ENCODE data around the gene DPM1.
A peak's percentile ranks its signal among the peaks of the same experiment; 100 is the strongest.

Gene DPM1

DNA sequence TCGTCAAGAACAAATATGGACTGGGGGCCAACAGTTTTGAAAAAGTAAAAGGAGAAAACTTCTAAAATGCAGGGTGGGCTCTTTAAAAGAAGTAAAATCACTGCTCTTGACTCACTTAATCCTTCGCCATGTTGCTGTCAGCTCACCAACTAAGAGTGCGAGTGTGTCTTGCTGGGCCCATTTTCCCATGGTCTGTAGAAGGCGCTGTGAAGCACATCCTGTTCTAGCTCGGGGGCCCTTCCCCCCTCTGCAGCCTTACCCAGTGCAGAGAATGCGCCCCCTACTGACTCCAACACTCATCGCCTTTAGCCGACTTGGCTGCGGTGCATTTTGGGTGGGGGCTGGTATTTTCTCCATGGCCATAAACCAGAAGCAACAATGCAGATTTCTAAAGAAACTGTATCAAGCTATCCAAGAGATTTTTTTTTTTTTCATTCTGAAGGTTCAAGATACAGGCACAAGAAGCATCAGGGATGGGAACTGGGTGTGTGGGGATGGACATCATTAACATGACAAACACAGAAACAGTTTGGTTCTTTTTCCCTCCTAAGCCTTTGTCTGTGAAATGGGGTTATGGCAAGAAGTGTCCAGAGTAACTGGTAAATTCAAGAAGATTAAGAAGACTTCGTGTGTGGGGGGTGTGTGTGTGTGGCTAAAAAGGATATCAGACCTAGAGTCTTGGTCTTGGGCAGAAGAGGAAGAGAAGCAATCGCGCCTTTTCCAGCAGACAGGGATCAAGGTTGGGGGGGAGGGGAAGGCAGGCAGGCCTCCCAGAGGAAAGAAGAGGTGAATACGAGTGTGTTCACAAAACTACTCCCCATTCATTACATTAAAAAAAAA, 28.8 kb downstream of the DPM1 start:
- DNase-seq, result peak; percentile 94

GRCh38 chr20:50928469-50928868, 29.9 kb downstream of the DPM1 start:
- no peak for DNase-seq

- no peak for DNase-seq
These were observed 31.8 kb downstream of the DPM1 start for GRCh38 chr20:50926530-50926929.

DNA sequence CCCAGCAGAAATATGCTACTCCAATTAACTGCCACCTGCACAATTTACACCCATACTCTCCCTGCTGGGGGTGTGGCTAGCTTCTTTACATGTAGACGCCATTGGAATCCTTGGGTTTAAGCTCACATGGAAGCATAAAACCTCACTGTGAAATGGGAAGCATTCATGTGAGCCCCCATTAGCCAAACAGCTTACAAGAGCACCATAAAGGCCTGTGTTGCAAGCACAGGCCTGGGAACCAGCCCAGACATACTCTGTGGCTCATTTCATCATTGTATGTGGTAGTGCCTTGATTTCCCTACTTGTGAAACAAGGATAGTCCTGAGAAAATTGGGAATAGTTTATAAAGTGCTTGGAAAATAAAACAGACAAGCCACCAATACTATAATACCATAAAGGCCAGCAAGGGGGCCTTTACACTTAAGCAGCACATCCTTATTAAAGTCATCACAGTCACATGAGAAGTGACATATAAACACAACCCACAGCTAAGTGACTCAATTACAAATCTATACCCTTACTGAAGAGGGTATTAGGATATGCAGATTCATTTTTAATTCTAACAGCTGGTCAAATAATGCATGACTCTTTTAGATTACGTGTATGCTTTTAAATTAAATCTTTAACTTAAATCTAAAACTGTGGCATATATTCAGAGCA, 33.9 kb downstream of the DPM1 start:
- DNase-seq, result no peak

DNA sequence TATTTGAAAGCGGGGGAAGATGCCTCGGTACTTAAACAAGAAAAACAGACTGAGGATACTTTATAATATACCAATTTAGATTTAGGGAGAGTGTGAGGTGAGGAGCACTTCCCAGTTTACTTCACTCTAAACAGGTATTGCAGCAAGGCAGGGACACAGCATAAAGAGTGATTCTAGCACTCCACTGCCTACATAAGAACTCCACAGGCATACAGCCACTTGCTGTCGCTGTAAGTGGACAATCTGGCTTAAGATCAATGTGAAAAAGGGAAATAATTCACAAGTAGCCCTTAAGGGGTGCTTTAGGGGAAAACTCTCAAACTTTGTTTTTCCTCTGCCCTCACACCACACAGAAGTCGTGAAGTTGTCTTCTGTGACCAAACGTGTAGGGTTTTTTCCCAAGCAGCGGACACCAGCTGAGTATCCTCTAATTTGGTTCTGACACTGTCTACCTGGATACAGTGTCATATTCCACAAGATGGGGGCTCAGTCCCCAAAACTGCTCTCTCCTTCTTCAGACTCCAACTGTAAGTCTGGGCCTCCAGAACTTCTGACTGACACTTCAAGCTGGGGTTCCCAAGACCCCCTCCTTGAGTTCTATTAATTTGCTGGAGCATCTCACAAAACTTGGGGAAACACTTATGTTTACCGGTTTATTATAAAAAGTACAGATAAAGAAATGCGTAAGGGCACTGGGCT, 36.4 kb downstream of the DPM1 start:
- DNase-seq, result no peak

DNA sequence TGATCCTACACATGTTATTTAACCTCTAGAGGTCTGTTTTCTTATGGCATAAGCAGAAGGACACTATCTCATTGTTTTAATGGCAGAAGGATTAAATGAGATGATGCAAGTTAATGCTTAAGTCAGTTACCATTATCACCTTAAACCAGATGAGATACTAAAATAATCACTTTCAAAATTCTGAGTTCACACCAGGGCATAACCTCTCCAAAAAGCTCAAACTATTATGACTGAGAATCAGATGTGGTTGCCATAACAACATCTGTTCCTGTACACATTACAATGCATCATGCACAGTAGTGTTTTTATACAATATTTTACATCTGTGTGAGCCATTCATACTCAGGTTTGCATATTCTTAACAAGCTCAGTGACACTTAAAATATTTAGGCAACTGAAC, 37.3 kb downstream of the DPM1 start:
- no peak for DNase-seq

GRCh38 chr20:50919567-50919966, 38.8 kb downstream of the DPM1 start:
- no peak for DNase-seq

GRCh38 chr20:50918403-50918802, 39.9 kb downstream of the DPM1 start:
- DNase-seq, result no peak

DNA sequence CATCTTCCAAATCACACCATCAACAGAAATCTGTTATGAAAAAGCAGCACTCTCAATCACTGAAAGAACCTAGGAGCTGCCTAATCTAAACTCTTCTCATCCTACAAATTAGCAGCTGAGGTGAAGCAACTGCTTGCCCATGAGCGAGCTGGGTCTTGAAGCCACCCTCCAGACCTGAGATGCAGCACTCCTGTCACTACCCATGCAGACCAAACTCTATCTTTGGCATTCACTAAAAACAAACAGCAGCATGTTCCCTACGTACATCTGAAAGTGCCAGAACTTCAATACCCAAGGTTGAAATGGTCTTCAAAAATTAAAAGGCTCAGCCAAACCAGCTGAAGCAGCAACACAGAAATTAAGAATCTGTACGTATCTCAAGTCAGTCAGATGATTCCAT, 41.4 kb downstream of the DPM1 start:
- no peak for DNase-seq

DNA sequence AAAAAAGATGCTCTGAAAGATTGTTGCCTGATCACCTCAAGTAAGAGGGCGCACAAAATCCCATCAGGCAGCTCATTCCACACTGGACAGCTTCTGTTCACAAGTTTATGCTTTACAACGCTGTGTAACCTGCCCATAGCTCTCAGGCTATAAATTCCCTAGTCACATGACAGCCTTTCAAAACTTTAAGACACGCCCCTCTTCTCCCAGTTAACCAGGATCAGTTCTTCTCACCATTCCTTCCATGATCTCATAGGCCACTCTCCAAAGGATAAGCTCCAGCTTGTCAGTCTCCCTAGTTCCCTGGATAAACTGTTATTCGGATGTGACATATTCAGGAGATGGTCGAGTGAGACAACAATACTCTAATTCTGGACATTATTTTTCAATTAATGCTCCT, 42.1 kb downstream of the DPM1 start:
- DNase-seq, result peak; percentile 7

- DNase-seq, result no peak
These were observed 42.9 kb downstream of the DPM1 start for GRCh38 chr20:50915424-50915823.

DNA sequence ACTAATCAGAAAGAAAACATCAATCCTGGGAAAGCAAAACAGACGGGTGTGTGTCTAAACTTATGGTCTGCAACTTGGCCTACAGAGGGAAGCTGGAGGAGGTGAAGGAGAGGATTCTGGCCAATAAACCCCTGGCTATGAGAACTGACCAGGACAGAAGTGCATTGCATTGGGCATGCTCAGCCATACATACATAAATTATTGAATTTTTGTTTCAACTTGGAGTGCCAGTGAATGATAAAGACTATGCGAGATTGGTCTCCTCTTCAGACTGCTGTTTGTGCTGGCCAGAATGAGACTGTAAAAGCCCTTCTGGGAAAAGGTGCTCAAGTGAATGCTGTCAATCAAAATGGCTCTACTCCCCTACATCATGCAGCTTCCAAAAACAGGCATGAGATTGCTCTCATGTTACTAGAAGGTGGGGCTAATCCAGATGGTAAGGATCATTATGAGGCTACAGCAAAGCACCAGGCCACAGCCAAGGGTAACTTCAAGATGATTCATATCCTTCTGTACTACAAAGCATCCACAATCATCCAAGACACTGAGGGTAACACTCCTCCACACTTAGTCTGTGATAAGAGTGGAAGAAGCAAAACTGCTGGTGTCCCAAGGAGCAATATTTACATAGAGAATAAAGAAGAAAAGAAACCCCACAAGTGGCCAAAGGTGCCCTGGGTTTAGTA, 44.5 kb downstream of the DPM1 start:
- no peak for DNase-seq

DNA sequence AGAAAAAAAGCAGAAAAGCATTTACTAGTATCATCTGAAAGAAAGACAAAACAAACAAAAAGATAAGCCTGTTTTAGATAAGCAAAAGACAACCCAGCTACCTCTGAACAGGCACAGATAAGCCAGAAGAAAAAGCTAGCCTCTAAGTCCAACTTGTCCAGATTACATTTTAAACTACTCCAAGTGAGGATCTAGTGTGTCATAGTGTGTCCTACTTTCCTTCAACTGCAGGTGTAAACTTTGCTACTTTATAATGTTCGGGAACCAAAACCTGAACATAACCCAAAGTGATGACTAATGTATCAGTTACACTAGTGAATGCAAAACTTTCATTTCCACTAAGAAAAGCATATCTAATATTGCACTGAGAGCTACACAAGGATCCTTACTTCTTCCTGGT, 46.6 kb downstream of the DPM1 start:
- no peak for DNase-seq

GRCh38 chr20:50911030-50911429, 47.3 kb downstream of the DPM1 start:
- DNase-seq, result no peak

- DNase-seq, result no peak
These were observed 48.9 kb downstream of the DPM1 start for GRCh38 chr20:50909413-50909812.

DNA sequence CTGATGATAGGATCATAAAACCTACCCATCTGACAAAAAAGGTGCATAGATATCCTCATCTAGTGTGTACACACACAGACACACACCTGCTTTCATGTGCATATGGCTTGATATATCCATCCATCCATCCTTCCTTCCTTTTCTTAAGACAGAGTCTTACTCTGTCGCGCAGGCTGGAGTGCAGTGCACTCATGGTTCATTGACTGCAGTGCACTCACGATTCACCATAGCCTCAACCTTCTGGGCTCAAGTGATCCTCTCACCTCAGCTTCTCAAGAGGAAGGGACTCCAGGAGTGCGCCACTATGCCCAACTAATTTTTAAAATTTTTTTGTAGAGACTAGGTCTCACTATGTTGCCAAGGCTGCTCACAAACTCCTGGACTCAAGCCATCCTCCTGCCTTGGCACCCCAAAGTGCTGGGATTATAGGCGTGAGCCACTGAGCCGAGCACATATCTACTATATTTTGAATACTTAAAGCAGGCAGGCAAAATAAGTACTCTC, 54.2 kb downstream of the DPM1 start:
- no peak for DNase-seq

DNA sequence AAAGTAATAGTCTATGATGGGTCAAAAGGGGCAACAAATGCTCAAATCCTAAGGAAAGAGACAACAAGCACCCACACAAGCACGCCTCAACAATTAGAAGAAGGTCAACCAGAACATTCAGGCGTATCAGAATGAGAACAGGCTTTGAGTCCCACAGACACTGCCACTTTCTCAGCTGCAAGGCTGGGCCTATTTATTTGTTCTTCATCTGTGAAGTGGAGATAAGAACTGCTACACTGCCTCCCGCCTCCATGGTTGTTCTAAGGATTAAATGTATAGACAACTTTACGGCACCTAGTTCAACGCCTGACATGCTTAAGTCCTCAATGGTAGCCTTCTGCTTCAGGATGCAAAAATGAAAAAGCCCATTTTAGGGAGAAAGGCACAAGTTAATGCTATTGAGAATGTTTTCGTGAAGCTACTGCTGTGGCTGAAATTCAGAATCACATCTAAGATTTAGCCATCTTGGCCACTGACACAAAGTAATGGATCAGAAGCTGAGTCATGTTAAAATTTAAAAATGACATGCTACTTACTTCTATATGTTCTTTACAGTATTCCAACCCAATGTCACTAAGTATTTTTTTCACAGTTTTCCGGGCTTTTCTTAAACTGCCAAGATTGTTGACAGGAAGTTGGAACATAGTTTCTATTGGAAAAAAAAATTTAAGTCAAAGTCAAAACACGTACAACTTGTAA, 54.8 kb downstream of the DPM1 start:
- DNase-seq, result no peak

- no peak for DNase-seq
These were observed 57.0 kb downstream of the DPM1 start for GRCh38 chr20:50901301-50901700.

DNA sequence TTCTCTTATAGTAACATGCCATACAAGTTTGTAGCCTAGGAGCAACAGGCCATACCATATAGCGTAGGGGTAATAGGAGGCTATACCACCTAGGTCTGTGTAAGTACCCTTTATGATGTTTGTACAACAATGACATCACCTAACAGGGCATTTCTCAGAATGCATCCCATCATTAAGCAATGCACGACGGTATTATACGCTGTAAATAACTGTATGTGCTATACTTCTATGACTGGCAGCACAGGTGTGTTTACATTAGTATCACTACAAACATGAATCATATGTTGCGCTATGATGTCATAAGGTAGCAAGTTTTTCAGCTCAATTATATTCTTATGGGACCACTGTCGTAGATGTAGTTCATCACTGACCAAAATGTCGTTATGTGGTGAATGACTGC, 58.1 kb downstream of the DPM1 start:
- no peak for DNase-seq

GRCh38 chr20:50898475-50898874, 59.9 kb downstream of the DPM1 start:
- no peak for DNase-seq

DNA sequence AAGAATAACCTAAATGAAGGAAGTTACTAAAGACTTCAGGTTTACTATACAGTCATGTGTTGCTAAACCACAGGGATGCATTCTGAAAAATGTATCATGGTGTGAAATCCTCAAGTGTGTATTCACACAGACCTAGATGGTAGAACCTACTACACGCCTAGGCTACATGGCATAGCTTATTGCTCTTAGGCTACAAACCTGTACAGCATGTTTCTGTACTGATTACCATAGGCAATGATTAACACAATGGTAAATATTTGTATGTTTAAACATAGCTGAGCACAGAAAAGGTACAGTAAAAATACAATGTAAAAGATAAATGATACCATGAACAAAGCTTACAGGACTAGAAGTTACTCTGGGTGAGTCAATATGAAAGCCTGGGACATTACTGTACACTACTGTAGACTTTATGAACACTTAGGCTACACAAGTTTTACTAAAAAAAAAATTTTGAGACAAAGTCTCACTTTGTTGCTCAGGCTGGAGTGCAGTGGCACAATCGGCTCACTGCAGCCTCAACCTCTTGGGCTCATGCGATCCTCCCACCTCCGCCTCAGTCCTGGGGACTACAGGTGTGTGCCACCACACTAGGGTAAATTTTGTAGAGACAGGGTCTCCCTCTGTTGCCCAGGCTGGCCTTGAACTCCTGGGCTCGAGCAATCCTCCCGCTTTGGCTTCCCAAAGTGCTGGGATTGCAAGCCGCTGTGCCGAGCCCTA, 63.1 kb downstream of the DPM1 start:
- no peak for DNase-seq

DNA sequence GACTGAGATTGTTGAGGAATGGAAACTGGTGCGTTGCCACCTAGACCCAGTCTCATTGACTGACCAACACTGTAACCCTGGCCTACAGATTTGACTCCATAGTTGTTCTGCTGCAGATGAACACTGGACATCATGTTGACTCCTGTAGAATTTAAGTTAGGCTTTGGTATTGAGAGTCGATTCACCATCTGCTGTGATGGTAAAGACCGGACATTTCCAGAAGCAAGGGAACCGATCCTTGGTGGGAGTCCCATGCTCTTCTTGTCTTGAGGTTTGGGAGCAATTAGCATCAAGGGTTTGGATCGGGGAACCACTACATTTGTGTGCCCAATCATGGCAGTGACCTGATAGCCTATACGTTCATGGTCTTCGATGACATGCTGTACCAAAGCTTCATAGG, 64.7 kb downstream of the DPM1 start:
- no peak for DNase-seq

All from NCI-H510A treated with DMSO at 0.1 percent for 48 hours (cell line).